H1 (cell line): ENCODE results near the gene TMEM79.

Experiments
- ATF2 ChIP-seq: IDR thresholded peaks from 2 replicates; pipeline ENCODE4 v1.6.1; 2012; ENCODE audit warnings: low read length, inconsistent platforms
- BCL11A ChIP-seq, 2 experiments: IDR thresholded peaks; one replicate each; pipeline ENCODE4 v1.6.1; 2011; ENCODE audit warnings: low read depth in 2 of 2, low read length in 2 of 2, mild to moderate bottlenecking in 2 of 2
- CREB1 ChIP-seq: IDR thresholded peaks from 2 replicates; pipeline ENCODE4 v1.6.1; 2012; ENCODE audit warnings: inconsistent platforms
- CTCF ChIP-seq, 3 experiments: IDR thresholded peaks; 1 replicate in 2 of 3; 2 replicates in 1 of 3; pipeline versions ENCODE4 v1.5.1 to v1.6.1; 2011; ENCODE audit warnings: low read length in 3 of 3, mild to moderate bottlenecking in 3 of 3, inconsistent platforms in 2 of 3, low read depth in 1 of 3, moderate library complexity in 1 of 3; ENCODE audit not compliant: insufficient read depth in 1 of 3; ENCODE audit errors: control extremely low read depth in 1 of 3
- EP300 ChIP-seq, 2 experiments: IDR thresholded peaks; 1 replicate in 1 of 2; 2 replicates in 1 of 2; pipeline ENCODE4 v1.6.1; 2011 to 2012; ENCODE audit warnings: low read depth in 2 of 2, low read length in 2 of 2, mild to moderate bottlenecking in 2 of 2, borderline replicate concordance in 1 of 2, inconsistent platforms in 1 of 2, moderate library complexity in 1 of 2
- EZH2 ChIP-seq: fragments of 200-600 bp; sonication (generic); IDR thresholded peaks from 2 replicates; pipeline ENCODE4 v1.7.1; 2012; ENCODE audit warnings: low read depth, mild to moderate bottlenecking, moderate library complexity, low read length, inconsistent platforms; ENCODE audit not compliant: severe bottlenecking
- MAX ChIP-seq: IDR thresholded peaks from 2 replicates; pipeline ENCODE4 v1.6.1; 2012; ENCODE audit warnings: inconsistent platforms
- POLR2AphosphoS5 ChIP-seq: IDR thresholded peaks from 2 replicates; pipeline ENCODE4 v1.6.1; 2011; ENCODE audit warnings: low read depth, low read length
- SIRT6 ChIP-seq: IDR thresholded peaks from one replicate; pipeline ENCODE4 v1.7.1; 2012; ENCODE audit warnings: low read length, inconsistent platforms
- TCF12 ChIP-seq: IDR thresholded peaks from 2 replicates; pipeline ENCODE4 v1.6.1; 2011; ENCODE audit warnings: low read depth, mild to moderate bottlenecking, low read length
- ZNF274 ChIP-seq: IDR thresholded peaks from 2 replicates; pipeline ENCODE4 v1.7.0; 2012; ENCODE audit warnings: low read length, borderline replicate concordance; ENCODE audit errors: extremely low read depth

- no peak for TF ChIP-seq ZNF274
- TF ChIP-seq BCL11A (IDR thresholded peaks at IDR 0.05; ENCODE audit: low read depth in 2 of 2, low read length in 2 of 2), result no peak
- TF ChIP-seq MAX, result no peak
- no peak for TF ChIP-seq EP300 (IDR thresholded peaks at IDR 0.05; ENCODE audit: borderline replicate concordance in 1 of 2, low read depth in 2 of 2, low read length in 2 of 2)
- TF ChIP-seq CTCF (IDR thresholded peaks at IDR 0.05; ENCODE audit: control extremely low read depth in 1 of 3, insufficient read depth in 1 of 3, low read depth in 1 of 3, low read length in 3 of 3), result no peak
- no peak for TF ChIP-seq ATF2
- no peak for TF ChIP-seq TCF12
- TF ChIP-seq EZH2, result no peak
- TF ChIP-seq SIRT6, result no peak
- no peak for TF ChIP-seq CREB1
- no peak for TF ChIP-seq POLR2AphosphoS5
These were observed at the start of gene TMEM79 for GRCh38 chr1:156284112-156284511.
